Urothelium cell line (cell line): Measurements from ENCODE around the gene ATRN.
"Not testable (repeated sequence)": the region's sequence is repeated elsewhere in the genome, so short reads cannot be mapped to it uniquely, and the experiment has no call there.

Source experiments
- DNase-seq: peaks from one replicate; pipeline ENCODE4 v3.0.0; 2011; ENCODE audit warnings: low spot score, mixed read lengths
- FAIRE-seq: peaks from 2 replicates; lab custom pipeline; 2011; peaks lifted over from hg19 to GRCh38; lab: Jason Lieb, UNC

The ATRN gene

GRCh38 chr20:3470627-3471396 is at the start of gene ATRN:
ATRN (plus strand) TSS chr20:3471018; CDS start chr20:3471108, 90 bp downstream.
- DNase-seq (peak; percentile 96), FAIRE-seq (peak; percentile 96)

GRCh38 chr20:3421985-3422384 is 48.8 kb upstream of the ATRN start:
- FAIRE-seq (peak; percentile 5), DNase-seq (no peak)

GRCh38 chr20:3423126-3423525 is 47.7 kb upstream of the ATRN start:
- FAIRE-seq = no peak
- DNase-seq = no peak

GRCh38 chr20:3426766-3427165 is 44.1 kb upstream of the ATRN start:
- not testable (repeated sequence) for DNase-seq, FAIRE-seq

GRCh38 chr20:3430376-3431069 is 40.3 kb upstream of the ATRN start:
- FAIRE-seq (peak; percentile 55), DNase-seq (no peak)

- no peak for FAIRE-seq
- DNase-seq = no peak
These were observed 39.7 kb upstream of the ATRN start for GRCh38 chr20:3431109-3431508.

GRCh38 chr20:3432844-3433243 is 38.0 kb upstream of the ATRN start:
- DNase-seq = no peak
- no peak for FAIRE-seq

GRCh38 chr20:3433744-3434143 is 37.1 kb upstream of the ATRN start:
- DNase-seq (no peak), FAIRE-seq (no peak)

- FAIRE-seq = no peak
- no peak for DNase-seq
These were observed 36.6 kb upstream of the ATRN start for GRCh38 chr20:3434232-3434631.

GRCh38 chr20:3436864-3437574 is 33.8 kb upstream of the ATRN start:
- FAIRE-seq = no peak
- no peak for DNase-seq

GRCh38 chr20:3446779-3447178 is 24.0 kb upstream of the ATRN start:
- no peak for DNase-seq
- FAIRE-seq = no peak

- no peak for FAIRE-seq
- DNase-seq = no peak
These were observed 23.5 kb upstream of the ATRN start for GRCh38 chr20:3447321-3447720.

GRCh38 chr20:3449319-3449718 is 21.5 kb upstream of the ATRN start:
- FAIRE-seq = no peak
- no peak for DNase-seq

- FAIRE-seq = no peak
- no peak for DNase-seq
These were observed 18.7 kb upstream of the ATRN start for GRCh38 chr20:3452136-3452535.

- FAIRE-seq (no peak), DNase-seq (peak; percentile 38)
These were observed 18.1 kb upstream of the ATRN start for GRCh38 chr20:3452690-3453089.

- FAIRE-seq = no peak
- DNase-seq = no peak
These were observed 16.0 kb upstream of the ATRN start for GRCh38 chr20:3454831-3455230.

GRCh38 chr20:3456648-3457047 is 14.2 kb upstream of the ATRN start:
- FAIRE-seq (no peak), DNase-seq (no peak)

- DNase-seq = no peak
- FAIRE-seq = no peak
These were observed 10.9 kb upstream of the ATRN start for GRCh38 chr20:3459881-3460307.

GRCh38 chr20:3461211-3461771 is 9.5 kb upstream of the ATRN start:
- DNase-seq (no peak), FAIRE-seq (no peak)

- FAIRE-seq (no peak), DNase-seq (no peak)
These were observed 8.7 kb upstream of the ATRN start for GRCh38 chr20:3461911-3462677.

- FAIRE-seq (no peak), DNase-seq (no peak)
These were observed 6.7 kb upstream of the ATRN start for GRCh38 chr20:3464166-3464565.
